Measurements from ENCODE around the gene PDZK1IP1. TPM values are rescaled to one million over a fixed set of nuclear protein-coding genes. Genes with fewer than 3 reads are reported as not detected.
"Not testable (repeated sequence)": the region's sequence is repeated elsewhere in the genome, so short reads cannot be mapped to it uniquely, and the experiment has no call there.

The PDZK1IP1 gene
- total and polyA plus RNA-seq, 4 donors = 0.75 to 2.2 (median 0.98) TPM

DNA sequence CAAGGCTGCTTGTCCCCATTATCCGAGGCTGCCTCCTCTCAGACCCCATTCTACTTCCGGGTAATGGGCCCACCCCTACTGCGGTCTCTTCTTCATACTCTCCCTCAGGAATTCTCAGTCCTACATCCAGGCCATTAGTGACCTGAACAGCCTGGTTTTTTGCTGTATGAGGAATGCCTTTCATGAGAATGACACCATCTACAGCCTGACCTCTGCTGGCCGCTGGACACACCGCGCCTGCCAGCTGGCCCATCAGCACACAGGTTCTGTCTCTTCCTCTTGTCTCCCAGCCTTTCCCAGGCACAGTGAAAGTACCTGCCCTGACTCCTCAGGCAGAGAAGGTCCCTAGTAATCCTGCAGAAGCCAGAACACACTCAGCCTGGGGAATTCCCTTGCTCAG, 46.2 kb downstream of the PDZK1IP1 start:
- WGBS = 68% methylated on average over 6 of the region's 6 CpGs
- TF ChIP-seq CTCF (IDR thresholded peaks at IDR 0.05; ENCODE audit: low read depth, low read length, missing input control) (peak; percentile 51), RAD21 (IDR thresholded peaks at IDR 0.05) (peak; percentile 64 to 73)
- not testable (repeated sequence) for H3K27ac ChIP-seq (ENCODE audit: low read depth in 1 of 2, low read length in 2 of 2); H3K9ac ChIP-seq (ENCODE audit: low read depth in 1 of 2, low read length in 2 of 2); H3K9me3 ChIP-seq (ENCODE audit: control insufficient read depth in 4 of 4, low read length in 3 of 4); H3K4me3 ChIP-seq (ENCODE audit: low read depth in 1 of 3, low read length in 3 of 3); DNase-seq (ENCODE audit: low spot score); H3K27me3 ChIP-seq (ENCODE audit: control insufficient read depth in 4 of 4, insufficient read depth in 4 of 4, low read length in 3 of 4)
- peaks cover 0 to 35% (median 6%) of the 10 kb centered on the region in 4 donors for H3K4me1 ChIP-seq (ENCODE audit: control insufficient read depth in 4 of 4, insufficient read depth in 4 of 4, low read length in 3 of 4)
- peaks cover 0 to 32% (median 21%) of the 10 kb centered on the region in 4 donors for H3K36me3 ChIP-seq (ENCODE audit: control insufficient read depth in 4 of 4, insufficient read depth in 3 of 4, low read depth in 1 of 4, low read length in 3 of 4)

DNA sequence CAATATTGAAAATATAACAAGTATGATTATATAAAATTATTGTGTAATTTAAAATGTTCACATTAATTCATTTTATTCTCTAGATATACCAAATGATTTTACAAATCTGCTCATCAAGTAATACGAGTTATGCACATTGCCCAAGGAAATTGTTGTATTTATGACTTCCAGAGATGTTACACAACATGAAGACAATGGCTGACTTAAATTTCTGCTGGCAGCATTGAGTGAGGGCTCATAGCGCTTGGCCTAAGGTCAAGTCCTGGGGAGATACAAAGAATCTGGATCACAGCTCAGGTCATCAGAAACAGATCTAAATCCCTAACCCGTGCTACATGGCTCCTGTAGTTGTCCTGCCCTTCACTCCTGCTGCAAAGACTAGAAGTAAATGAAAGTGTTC, 49.5 kb downstream of the PDZK1IP1 start:
- H3K9ac ChIP-seq (ENCODE audit: low read depth in 1 of 2, low read length in 2 of 2); H3K27ac ChIP-seq (ENCODE audit: low read depth in 1 of 2, low read length in 2 of 2); H3K9me3 ChIP-seq (ENCODE audit: control insufficient read depth in 4 of 4, low read length in 3 of 4); DNase-seq (ENCODE audit: low spot score); H3K4me3 ChIP-seq (ENCODE audit: low read depth in 1 of 3, low read length in 3 of 3); H3K27me3 ChIP-seq (ENCODE audit: control insufficient read depth in 4 of 4, insufficient read depth in 4 of 4, low read length in 3 of 4): not testable (repeated sequence)
- peaks cover 0 to 43% (median 9%) of the 10 kb centered on the region in 4 donors for H3K4me1 ChIP-seq (ENCODE audit: control insufficient read depth in 4 of 4, insufficient read depth in 4 of 4, low read length in 3 of 4)
- WGBS = 71% methylated on average over 3 of the region's 3 CpGs
- peaks cover 0 to 24% (median 14%) of the 10 kb centered on the region in 4 donors for H3K36me3 ChIP-seq (ENCODE audit: control insufficient read depth in 4 of 4, insufficient read depth in 3 of 4, low read depth in 1 of 4, low read length in 3 of 4)

- 35% methylated on average over 5 of the region's 5 CpGs for WGBS
- peak overlapping the region; percentile 41 to 83 (median 78) for H3K4me3 ChIP-seq (ENCODE audit: low read depth in 1 of 3, low read length in 3 of 3)
- DNase-seq (ENCODE audit: low spot score) = peak; percentile 53
- H3K36me3 ChIP-seq (ENCODE audit: control insufficient read depth in 4 of 4, insufficient read depth in 3 of 4, low read depth in 1 of 4, low read length in 3 of 4) = peaks cover 0 to 13% (median 8%) of the 10 kb centered on the region in 4 donors
- H3K27ac ChIP-seq (ENCODE audit: low read depth in 1 of 2, low read length in 2 of 2) = peak overlapping the region; percentile 62 to 77
- H3K4me1 ChIP-seq (ENCODE audit: control insufficient read depth in 4 of 4, insufficient read depth in 4 of 4, low read length in 3 of 4) = peaks cover 0 to 43% (median 9%) of the 10 kb centered on the region in 4 donors
- peak overlapping the region; percentile 60 to 77 for H3K9ac ChIP-seq (ENCODE audit: low read depth in 1 of 2, low read length in 2 of 2)
- H3K27me3 ChIP-seq (ENCODE audit: control insufficient read depth in 4 of 4, insufficient read depth in 4 of 4, low read length in 3 of 4) = no peaks in the 10 kb centered on the region
- H3K9me3 ChIP-seq (ENCODE audit: control insufficient read depth in 4 of 4, low read length in 3 of 4) = no peaks in the 10 kb centered on the region
- TF ChIP-seq TAF1 (conservative IDR thresholded peaks at IDR 0.05) (peak; percentile 19), JUND (IDR thresholded peaks at IDR 0.05) (peak in 1 of 2 donors; percentile 59), RAD21 (IDR thresholded peaks at IDR 0.05) (peak; percentile 18 to 44), CTCF (IDR thresholded peaks at IDR 0.05; ENCODE audit: low read depth, low read length, missing input control) (no peak), EGR1 (IDR thresholded peaks at IDR 0.05; ENCODE audit: low read depth in 2 of 2) (peak; percentile 98), FOXA2 (IDR thresholded peaks at IDR 0.05) (peak; percentile 36), YY1 (IDR thresholded peaks at IDR 0.05) (peak; percentile 37), MAX (IDR thresholded peaks at IDR 0.05) (peak; percentile 55), RXRA (IDR thresholded peaks at IDR 0.05) (peak; percentile 93 to 97), FOXA1 (IDR thresholded peaks at IDR 0.05) (no peak), SP1 (IDR thresholded peaks at IDR 0.05) (peak; percentile 68), HNF4A (conservative IDR thresholded peaks at IDR 0.05) (peak; percentile 76 to 87), GABPA (IDR thresholded peaks at IDR 0.05 in 1 of 2, conservative IDR thresholded peaks at IDR 0.05 in 1 of 2) (peak in 1 of 2 donors; percentile 29), NR2F2 (IDR thresholded peaks at IDR 0.05) (no peak), HNF4G (IDR thresholded peaks at IDR 0.05) (peak; percentile 36), ZBTB33 (IDR thresholded peaks at IDR 0.05) (no peak)
- TF ChIP-seq, protein P1, sequence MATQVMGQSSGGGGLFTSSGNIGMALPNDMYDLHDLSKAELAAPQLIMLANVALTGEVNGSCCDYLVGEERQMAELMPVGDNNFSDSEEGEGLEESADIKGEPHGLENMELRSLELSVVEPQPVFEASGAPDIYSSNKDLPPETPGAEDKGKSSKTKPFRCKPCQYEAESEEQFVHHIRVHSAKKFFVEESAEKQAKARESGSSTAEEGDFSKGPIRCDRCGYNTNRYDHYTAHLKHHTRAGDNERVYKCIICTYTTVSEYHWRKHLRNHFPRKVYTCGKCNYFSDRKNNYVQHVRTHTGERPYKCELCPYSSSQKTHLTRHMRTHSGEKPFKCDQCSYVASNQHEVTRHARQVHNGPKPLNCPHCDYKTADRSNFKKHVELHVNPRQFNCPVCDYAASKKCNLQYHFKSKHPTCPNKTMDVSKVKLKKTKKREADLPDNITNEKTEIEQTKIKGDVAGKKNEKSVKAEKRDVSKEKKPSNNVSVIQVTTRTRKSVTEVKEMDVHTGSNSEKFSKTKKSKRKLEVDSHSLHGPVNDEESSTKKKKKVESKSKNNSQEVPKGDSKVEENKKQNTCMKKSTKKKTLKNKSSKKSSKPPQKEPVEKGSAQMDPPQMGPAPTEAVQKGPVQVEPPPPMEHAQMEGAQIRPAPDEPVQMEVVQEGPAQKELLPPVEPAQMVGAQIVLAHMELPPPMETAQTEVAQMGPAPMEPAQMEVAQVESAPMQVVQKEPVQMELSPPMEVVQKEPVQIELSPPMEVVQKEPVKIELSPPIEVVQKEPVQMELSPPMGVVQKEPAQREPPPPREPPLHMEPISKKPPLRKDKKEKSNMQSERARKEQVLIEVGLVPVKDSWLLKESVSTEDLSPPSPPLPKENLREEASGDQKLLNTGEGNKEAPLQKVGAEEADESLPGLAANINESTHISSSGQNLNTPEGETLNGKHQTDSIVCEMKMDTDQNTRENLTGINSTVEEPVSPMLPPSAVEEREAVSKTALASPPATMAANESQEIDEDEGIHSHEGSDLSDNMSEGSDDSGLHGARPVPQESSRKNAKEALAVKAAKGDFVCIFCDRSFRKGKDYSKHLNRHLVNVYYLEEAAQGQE (IDR thresholded peaks at IDR 0.05) = peak; percentile 61
These were observed 51.8 kb downstream of the PDZK1IP1 start for GRCh38 chr1:47137925-47138615.
